ENCODE results near the gene KLHDC4. TPM values are rescaled to one million over a fixed set of nuclear protein-coding genes. Genes with fewer than 3 reads are reported as not detected.

Gene KLHDC4
- total and polyA plus RNA-seq, 2 donors (not counting 1 experiment from before 2014, with no cell fraction given): 51.3 to 90.8 TPM

GRCh38 chr16:87680272-87680644 lies 85.5 kb downstream of the KLHDC4 start:
- peaks cover 0 to 15% of the 10 kb centered on the region in 2 donors for H3K4me1 ChIP-seq (ENCODE audit: control insufficient read depth in 2 of 2, insufficient read depth in 2 of 2, low read length in 2 of 2)
- no peaks in the 10 kb centered on the region for H3K9me3 ChIP-seq (ENCODE audit: control extremely low read depth in 1 of 3, control insufficient read depth in 2 of 3, insufficient read depth in 1 of 3, low read length in 2 of 3)
- no peak overlapping the region for H3K9ac ChIP-seq (ENCODE audit: low read length)
- H3K79me2 ChIP-seq (ENCODE audit: control insufficient read depth, insufficient read depth, low read length): no peaks in the 10 kb centered on the region
- Mint-ChIP-seq H3K27ac (no peak overlapping the region), H3K27me3 (peaks cover 5% of the 10 kb centered on the region), H3K4me3 (no peak overlapping the region), H3K9me3 (ENCODE audit: insufficient read depth) (no peaks in the 10 kb centered on the region), H3K4me1 (peaks cover 5% of the 10 kb centered on the region)
- TF ChIP-seq EZH2 (IDR thresholded peaks at IDR 0.05; ENCODE audit: borderline replicate concordance, insufficient read depth, low read depth, low read length, poor library complexity, severe bottlenecking) (no peak), CTCF (IDR thresholded peaks at IDR 0.05) (no peak)
- intact Hi-C loops (cut with micrococcal nuclease): no loop called here
- peaks cover 0 to 6% (median 0%) of the 10 kb centered on the region in 4 experiments for H3K27me3 ChIP-seq (replicated peaks in 1 of 4; ENCODE audit: control extremely low read depth in 1 of 4, control insufficient read depth in 3 of 4, insufficient read depth in 4 of 4, low read length in 3 of 4)
- ChIA-PET POLR2A (no interaction called here), CTCF (no interaction called here)
- no peak overlapping the region for H3K27ac ChIP-seq (ENCODE audit: low read length in 2 of 2)
- H2AFZ ChIP-seq (ENCODE audit: insufficient read depth, low read depth, low read length, poor library complexity, severe bottlenecking): no peak overlapping the region
- 89% methylated on average over 17 of the region's 17 CpGs for WGBS (ENCODE audit: insufficient coverage)
- no peak overlapping the region for H3K4me3 ChIP-seq (ENCODE audit: control extremely low read depth in 1 of 5, extremely low read depth in 1 of 5, insufficient read depth in 1 of 5, low read depth in 2 of 5, low read length in 4 of 5)
- H4K20me1 ChIP-seq (ENCODE audit: control insufficient read depth, insufficient read depth, low read length, poor library complexity, severe bottlenecking): no peaks in the 10 kb centered on the region
- no peaks in the 10 kb centered on the region for H3K36me3 ChIP-seq (replicated peaks in 1 of 2; ENCODE audit: control extremely low read depth in 1 of 2, control insufficient read depth in 1 of 2, extremely low read depth in 1 of 2, insufficient read depth in 2 of 2, low read length in 1 of 2)
- ATAC-seq (ENCODE audit: low read depth) (no peak), DNase-seq (no peak)
- H3K4me2 ChIP-seq (replicated peaks; ENCODE audit: low read depth, low read length, poor library complexity, severe bottlenecking): no peak overlapping the region

GRCh38 chr16:87679593-87680271 lies 86.1 kb downstream of the KLHDC4 start:
- Mint-ChIP-seq H3K27ac (no peak overlapping the region), H3K9me3 (ENCODE audit: insufficient read depth) (no peaks in the 10 kb centered on the region), H3K4me1 (peaks cover 5% of the 10 kb centered on the region), H3K27me3 (peaks cover 5% of the 10 kb centered on the region), H3K4me3 (no peak overlapping the region)
- WGBS (ENCODE audit: insufficient coverage): 89% methylated on average over 18 of the region's 18 CpGs
- Histone ChIP-seq H3K27ac (ENCODE audit: low read length in 2 of 2) (no peak overlapping the region), H3K79me2 (ENCODE audit: control insufficient read depth, insufficient read depth, low read length) (no peaks in the 10 kb centered on the region), H3K4me2 (replicated peaks; ENCODE audit: low read depth, low read length, poor library complexity, severe bottlenecking) (no peak overlapping the region), H3K27me3 (replicated peaks in 1 of 4; ENCODE audit: control extremely low read depth in 1 of 4, control insufficient read depth in 3 of 4, insufficient read depth in 4 of 4, low read length in 3 of 4) (peaks cover 0 to 4% (median 0%) of the 10 kb centered on the region in 4 experiments), H3K9me3 (ENCODE audit: control extremely low read depth in 1 of 3, control insufficient read depth in 2 of 3, insufficient read depth in 1 of 3, low read length in 2 of 3) (no peaks in the 10 kb centered on the region), H3K9ac (ENCODE audit: low read length) (no peak overlapping the region), H2AFZ (ENCODE audit: insufficient read depth, low read depth, low read length, poor library complexity, severe bottlenecking) (no peak overlapping the region), H3K4me1 (ENCODE audit: control insufficient read depth in 2 of 2, insufficient read depth in 2 of 2, low read length in 2 of 2) (peaks cover 0 to 18% of the 10 kb centered on the region in 2 donors), H4K20me1 (ENCODE audit: control insufficient read depth, insufficient read depth, low read length, poor library complexity, severe bottlenecking) (no peaks in the 10 kb centered on the region), H3K4me3 (ENCODE audit: control extremely low read depth in 1 of 5, extremely low read depth in 1 of 5, insufficient read depth in 1 of 5, low read depth in 2 of 5, low read length in 4 of 5) (no peak overlapping the region), H3K36me3 (replicated peaks in 1 of 2; ENCODE audit: control extremely low read depth in 1 of 2, control insufficient read depth in 1 of 2, extremely low read depth in 1 of 2, insufficient read depth in 2 of 2, low read length in 1 of 2) (no peaks in the 10 kb centered on the region)
- POLR2A ChIA-PET: no interaction called here
- CTCF ChIA-PET: no interaction called here
- no peak for DNase-seq
- intact Hi-C loops (cut with micrococcal nuclease): no loop called here
- no peak for ATAC-seq (ENCODE audit: low read depth)
- no peak for TF ChIP-seq CTCF (IDR thresholded peaks at IDR 0.05)
- TF ChIP-seq EZH2 (IDR thresholded peaks at IDR 0.05; ENCODE audit: borderline replicate concordance, insufficient read depth, low read depth, low read length, poor library complexity, severe bottlenecking): no peak

All from B cell (primary cell).